GM18520 (cell line): ENCODE data around the gene PNN.

Source experiments
- ATAC-seq: cut with Tn5 transposase; IDR thresholded peaks from one replicate; pipeline ENCODE4 v1.9.1; 2021; ENCODE audit not compliant: unreplicated experiment

PNN gene

DNA sequence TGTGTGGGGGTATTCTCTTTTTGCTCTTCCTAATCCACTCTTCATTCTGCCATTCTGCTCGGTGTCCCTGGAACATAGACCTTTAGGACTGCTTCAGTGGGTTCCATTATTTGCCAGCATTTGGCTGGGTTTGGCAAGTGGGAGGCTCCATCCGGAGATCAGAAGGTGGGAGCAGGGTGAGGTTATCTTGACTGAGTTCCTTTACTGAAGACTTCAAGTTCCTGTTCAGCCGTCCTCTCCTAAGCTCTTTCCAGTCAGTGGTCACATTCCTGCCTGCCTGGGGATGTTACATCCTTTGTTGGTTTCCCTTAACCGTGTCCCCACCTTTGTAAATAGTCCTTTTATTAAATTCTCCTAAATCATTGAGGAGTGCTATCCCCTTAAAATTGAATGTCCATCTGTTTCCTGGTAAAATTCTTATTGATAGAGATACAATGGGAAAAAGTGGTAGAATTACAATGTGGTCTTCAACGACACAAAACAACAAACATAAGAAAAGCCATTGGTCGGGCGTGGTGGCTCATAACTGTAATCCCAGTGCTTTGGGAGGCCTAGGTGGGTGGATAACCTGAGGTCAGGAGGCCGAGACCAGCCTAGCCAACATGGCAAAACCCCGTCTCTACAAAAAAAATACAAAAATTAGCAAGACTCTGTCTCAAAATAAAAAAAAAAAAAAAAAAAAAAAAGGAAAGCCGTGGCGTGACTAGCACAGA, 53.6 kb downstream of the PNN start:
- ATAC-seq = no peak

DNA sequence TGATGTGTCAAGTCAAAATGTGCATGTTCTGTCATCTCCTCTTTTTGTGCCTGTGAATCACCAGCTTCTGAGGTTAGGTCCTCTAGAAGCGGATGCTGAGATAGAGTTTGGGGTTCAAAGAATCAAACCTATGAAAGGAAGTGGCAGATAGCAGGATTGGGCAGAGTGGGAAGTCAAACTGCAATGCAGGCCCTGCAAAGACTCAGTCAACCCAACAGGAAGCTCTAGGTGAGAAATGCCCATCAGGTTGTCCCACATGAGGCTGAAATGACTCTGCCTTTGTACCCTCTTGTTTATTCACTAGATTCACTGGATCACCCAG, 54.1 kb downstream of the PNN start:
- peak; percentile 54 for ATAC-seq

DNA sequence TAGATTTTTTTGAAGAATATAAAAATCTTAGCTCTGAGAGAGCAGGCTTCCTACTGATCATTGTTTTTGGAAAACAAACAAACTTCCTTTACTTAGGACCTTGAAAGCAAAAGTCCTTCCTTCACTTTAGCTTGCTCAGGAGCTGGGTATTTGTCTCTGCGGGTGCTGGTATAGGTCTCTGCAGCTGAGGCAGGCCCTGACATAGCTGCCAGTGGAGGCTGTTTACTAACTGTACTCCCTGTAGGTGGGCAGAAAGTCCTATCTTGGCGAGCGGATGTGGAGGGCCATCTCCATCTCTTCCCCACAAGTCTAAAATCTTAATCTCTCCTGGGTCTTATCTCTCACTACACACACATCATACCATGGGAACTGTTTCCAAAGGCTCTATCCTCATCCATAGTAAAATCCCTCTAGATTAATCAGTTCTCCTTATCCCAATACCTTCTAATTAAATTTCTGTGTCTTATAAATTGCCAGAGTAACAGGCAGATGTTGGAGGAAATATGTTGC, 54.6 kb downstream of the PNN start:
- ATAC-seq = no peak

DNA sequence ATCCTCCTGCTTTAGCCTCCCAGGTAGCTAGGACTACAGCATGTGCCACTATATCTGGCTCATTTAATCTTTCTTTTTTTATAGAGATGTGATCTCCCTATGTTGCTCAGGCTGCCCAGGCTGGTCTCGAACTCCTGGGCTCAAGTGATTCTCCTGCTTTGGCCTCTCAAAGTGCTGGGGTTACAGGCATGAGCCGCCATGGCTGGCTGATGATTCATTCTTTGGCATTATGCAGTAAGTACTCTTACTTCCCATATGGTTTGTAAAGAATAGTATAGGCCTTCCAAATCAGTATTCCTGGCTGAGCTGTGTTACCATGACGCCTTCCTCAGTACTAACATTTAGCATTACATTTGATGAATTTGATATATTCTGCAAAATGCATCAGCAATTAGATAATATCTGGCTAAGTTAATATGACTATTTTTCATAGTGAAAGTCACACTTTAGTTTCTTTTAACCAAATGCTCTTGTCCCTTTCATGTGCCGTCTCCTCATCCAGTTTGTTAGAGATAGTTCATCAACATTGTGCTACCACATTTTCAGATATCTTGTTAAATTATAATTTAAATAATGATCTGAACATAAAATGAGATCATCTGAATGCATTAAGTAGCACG, 55.5 kb downstream of the PNN start:
- no peak for ATAC-seq

DNA sequence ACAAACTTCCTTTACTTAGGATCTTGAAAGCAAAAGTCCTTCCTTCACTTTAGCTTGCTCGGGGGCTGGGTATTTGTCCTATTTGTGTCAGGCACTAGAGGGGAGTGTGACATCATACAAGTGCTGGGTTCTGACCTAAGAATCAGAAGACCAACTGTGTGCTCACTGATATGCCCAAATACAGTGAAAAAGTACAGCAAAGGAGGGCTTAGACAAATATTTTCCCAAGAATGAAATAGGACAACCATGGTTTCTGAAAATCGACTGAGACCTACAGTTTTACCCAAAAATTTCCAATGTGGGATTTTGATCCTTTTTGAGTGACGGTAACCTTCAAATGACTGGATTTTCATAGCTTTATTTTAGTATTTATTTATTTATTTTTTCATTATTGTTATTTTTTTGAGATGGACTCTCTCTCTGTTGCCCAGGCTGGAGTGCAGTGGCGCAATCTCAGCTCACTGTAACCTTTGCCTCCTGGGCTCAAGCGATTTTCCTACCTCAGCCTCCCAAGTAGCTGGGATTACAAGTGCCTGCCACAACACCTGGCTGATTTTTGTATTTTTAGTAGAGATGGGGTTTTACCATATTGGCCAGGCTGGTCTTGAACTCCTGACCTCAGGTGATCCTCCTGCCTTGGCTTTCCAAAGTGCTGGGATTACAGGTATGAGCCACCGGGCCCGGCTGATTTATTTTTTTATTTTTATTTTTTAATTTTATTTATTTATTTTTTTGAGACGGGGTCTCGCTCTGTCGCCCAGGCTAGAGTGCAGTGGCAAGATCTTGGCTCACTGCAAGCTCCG, 56.9 kb downstream of the PNN start:
- peak; percentile 34 for ATAC-seq
